GM23338 (cell line): Measurements from ENCODE around the gene LAMTOR4.

Source experiments
- EZH2 ChIP-seq: fragments of 200-600 bp; sonication (generic); IDR thresholded peaks from one replicate; pipeline ENCODE4 v1.8.0; 2017; ENCODE audit warnings: antibody characterized with exemption, mild to moderate bottlenecking, low read depth; ENCODE audit not compliant: unreplicated experiment
- EZH2phosphoT487 ChIP-seq: fragments of 200-600 bp; sonication (generic); IDR thresholded peaks from one replicate; pipeline ENCODE4 v1.8.1; 2018; ENCODE audit warnings: antibody characterized with exemption; ENCODE audit not compliant: unreplicated experiment
- JUNB ChIP-seq: IDR thresholded peaks from one replicate; pipeline ENCODE4 v1.6.1; 2016; ENCODE audit warnings: antibody characterized with exemption; ENCODE audit not compliant: unreplicated experiment
- NANOG ChIP-seq: IDR thresholded peaks from 2 replicates; pipeline ENCODE4 v1.6.1; 2016; ENCODE audit warnings: antibody characterized with exemption, borderline replicate concordance
- POLR2AphosphoS5 ChIP-seq: IDR thresholded peaks from 2 replicates; pipeline ENCODE4 v1.6.1; 2016; ENCODE audit warnings: antibody characterized with exemption, low read depth
- STAT1 ChIP-seq: IDR thresholded peaks from one replicate; pipeline ENCODE4 v1.6.1; 2016; ENCODE audit warnings: antibody characterized with exemption; ENCODE audit not compliant: unreplicated experiment
- TF ChIP-seq, protein P1 (sequence below), 2 experiments: fragments of 200-600 bp in 1 of 2; sonication (generic) in 1 of 2; conservative IDR thresholded peaks; 2 replicates each; pipeline versions ENCODE4 v1.5.1 to v1.6.1; 2016 to 2017; ENCODE audit warnings: antibody characterized with exemption in 2 of 2, low read depth in 2 of 2, mild to moderate bottlenecking in 2 of 2, moderate library complexity in 1 of 2
- TF ChIP-seq, protein P2 (sequence below): IDR thresholded peaks from one replicate; pipeline ENCODE4 v1.6.1; 2018; ENCODE audit warnings: antibody characterized with exemption; ENCODE audit not compliant: unreplicated experiment
- TF ChIP-seq, protein P3 (sequence below): fragments of 250-450 bp; sonication (Bioruptor Pico); IDR thresholded peaks from 2 replicates; pipeline ENCODE4 v1.5.0; 2020; ENCODE audit warnings: mild to moderate bottlenecking, moderate library complexity

- TF ChIP-seq EZH2phosphoT487 (no peak), EZH2 (no peak), POLR2AphosphoS5 (no peak), NANOG (no peak), STAT1 (no peak), JUNB (no peak)
- TF ChIP-seq, protein P1, sequence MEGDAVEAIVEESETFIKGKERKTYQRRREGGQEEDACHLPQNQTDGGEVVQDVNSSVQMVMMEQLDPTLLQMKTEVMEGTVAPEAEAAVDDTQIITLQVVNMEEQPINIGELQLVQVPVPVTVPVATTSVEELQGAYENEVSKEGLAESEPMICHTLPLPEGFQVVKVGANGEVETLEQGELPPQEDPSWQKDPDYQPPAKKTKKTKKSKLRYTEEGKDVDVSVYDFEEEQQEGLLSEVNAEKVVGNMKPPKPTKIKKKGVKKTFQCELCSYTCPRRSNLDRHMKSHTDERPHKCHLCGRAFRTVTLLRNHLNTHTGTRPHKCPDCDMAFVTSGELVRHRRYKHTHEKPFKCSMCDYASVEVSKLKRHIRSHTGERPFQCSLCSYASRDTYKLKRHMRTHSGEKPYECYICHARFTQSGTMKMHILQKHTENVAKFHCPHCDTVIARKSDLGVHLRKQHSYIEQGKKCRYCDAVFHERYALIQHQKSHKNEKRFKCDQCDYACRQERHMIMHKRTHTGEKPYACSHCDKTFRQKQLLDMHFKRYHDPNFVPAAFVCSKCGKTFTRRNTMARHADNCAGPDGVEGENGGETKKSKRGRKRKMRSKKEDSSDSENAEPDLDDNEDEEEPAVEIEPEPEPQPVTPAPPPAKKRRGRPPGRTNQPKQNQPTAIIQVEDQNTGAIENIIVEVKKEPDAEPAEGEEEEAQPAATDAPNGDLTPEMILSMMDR (conservative IDR thresholded peaks at IDR 0.05; ENCODE audit: low read depth in 2 of 2): no peak
- TF ChIP-seq, protein P2, sequence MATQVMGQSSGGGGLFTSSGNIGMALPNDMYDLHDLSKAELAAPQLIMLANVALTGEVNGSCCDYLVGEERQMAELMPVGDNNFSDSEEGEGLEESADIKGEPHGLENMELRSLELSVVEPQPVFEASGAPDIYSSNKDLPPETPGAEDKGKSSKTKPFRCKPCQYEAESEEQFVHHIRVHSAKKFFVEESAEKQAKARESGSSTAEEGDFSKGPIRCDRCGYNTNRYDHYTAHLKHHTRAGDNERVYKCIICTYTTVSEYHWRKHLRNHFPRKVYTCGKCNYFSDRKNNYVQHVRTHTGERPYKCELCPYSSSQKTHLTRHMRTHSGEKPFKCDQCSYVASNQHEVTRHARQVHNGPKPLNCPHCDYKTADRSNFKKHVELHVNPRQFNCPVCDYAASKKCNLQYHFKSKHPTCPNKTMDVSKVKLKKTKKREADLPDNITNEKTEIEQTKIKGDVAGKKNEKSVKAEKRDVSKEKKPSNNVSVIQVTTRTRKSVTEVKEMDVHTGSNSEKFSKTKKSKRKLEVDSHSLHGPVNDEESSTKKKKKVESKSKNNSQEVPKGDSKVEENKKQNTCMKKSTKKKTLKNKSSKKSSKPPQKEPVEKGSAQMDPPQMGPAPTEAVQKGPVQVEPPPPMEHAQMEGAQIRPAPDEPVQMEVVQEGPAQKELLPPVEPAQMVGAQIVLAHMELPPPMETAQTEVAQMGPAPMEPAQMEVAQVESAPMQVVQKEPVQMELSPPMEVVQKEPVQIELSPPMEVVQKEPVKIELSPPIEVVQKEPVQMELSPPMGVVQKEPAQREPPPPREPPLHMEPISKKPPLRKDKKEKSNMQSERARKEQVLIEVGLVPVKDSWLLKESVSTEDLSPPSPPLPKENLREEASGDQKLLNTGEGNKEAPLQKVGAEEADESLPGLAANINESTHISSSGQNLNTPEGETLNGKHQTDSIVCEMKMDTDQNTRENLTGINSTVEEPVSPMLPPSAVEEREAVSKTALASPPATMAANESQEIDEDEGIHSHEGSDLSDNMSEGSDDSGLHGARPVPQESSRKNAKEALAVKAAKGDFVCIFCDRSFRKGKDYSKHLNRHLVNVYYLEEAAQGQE: no peak
- TF ChIP-seq, protein P3, sequence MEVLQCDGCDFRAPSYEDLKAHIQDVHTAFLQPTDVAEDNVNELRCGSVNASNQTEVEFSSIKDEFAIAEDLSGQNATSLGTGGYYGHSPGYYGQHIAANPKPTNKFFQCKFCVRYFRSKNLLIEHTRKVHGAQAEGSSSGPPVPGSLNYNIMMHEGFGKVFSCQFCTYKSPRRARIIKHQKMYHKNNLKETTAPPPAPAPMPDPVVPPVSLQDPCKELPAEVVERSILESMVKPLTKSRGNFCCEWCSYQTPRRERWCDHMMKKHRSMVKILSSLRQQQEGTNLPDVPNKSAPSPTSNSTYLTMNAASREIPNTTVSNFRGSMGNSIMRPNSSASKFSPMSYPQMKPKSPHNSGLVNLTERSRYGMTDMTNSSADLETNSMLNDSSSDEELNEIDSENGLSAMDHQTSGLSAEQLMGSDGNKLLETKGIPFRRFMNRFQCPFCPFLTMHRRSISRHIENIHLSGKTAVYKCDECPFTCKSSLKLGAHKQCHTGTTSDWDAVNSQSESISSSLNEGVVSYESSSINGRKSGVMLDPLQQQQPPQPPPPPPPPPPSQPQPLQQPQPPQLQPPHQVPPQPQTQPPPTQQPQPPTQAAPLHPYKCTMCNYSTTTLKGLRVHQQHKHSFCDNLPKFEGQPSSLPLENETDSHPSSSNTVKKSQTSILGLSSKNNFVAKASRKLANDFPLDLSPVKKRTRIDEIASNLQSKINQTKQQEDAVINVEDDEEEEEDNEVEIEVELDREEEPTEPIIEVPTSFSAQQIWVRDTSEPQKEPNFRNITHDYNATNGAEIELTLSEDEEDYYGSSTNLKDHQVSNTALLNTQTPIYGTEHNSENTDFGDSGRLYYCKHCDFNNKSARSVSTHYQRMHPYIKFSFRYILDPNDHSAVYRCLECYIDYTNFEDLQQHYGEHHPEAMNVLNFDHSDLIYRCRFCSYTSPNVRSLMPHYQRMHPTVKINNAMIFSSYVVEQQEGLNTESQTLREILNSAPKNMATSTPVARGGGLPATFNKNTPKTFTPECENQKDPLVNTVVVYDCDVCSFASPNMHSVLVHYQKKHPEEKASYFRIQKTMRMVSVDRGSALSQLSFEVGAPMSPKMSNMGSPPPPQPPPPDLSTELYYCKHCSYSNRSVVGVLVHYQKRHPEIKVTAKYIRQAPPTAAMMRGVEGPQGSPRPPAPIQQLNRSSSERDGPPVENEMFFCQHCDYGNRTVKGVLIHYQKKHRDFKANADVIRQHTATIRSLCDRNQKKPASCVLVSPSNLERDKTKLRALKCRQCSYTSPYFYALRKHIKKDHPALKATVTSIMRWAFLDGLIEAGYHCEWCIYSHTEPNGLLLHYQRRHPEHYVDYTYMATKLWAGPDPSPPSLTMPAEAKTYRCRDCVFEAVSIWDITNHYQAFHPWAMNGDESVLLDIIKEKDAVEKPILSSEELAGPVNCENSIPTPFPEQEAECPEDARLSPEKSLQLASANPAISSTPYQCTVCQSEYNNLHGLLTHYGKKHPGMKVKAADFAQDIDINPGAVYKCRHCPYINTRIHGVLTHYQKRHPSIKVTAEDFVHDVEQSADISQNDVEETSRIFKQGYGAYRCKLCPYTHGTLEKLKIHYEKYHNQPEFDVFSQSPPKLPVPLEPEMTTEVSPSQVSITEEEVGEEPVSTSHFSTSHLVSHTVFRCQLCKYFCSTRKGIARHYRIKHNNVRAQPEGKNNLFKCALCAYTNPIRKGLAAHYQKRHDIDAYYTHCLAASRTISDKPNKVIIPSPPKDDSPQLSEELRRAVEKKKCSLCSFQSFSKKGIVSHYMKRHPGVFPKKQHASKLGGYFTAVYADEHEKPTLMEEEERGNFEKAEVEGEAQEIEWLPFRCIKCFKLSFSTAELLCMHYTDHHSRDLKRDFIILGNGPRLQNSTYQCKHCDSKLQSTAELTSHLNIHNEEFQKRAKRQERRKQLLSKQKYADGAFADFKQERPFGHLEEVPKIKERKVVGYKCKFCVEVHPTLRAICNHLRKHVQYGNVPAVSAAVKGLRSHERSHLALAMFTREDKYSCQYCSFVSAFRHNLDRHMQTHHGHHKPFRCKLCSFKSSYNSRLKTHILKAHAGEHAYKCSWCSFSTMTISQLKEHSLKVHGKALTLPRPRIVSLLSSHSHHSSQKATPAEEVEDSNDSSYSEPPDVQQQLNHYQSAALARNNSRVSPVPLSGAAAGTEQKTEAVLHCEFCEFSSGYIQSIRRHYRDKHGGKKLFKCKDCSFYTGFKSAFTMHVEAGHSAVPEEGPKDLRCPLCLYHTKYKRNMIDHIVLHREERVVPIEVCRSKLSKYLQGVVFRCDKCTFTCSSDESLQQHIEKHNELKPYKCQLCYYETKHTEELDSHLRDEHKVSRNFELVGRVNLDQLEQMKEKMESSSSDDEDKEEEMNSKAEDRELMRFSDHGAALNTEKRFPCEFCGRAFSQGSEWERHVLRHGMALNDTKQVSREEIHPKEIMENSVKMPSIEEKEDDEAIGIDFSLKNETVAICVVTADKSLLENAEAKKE (CRISPR knock-in tag): no peak
Measured at GRCh38 chr7:100122067-100122466, 26.7 kb upstream of the LAMTOR4 start.
